ENCODE data around the gene TMEM45B. TPM values are rescaled to one million over a fixed set of nuclear protein-coding genes. Genes with fewer than 3 reads are reported as not detected.
"Not testable (repeated sequence)": the region's sequence is repeated elsewhere in the genome, so short reads cannot be mapped to it uniquely, and the experiment has no call there.

TMEM45B gene
- total RNA-seq, 1 donor from 2014 or later = 0.41 TPM

- FAIRE-seq; DNase-seq (ENCODE audit: low spot score in 2 of 2): not testable (repeated sequence)
These were observed 31.7 kb downstream of the TMEM45B start for GRCh38 chr11:129847361-129847760.

GRCh38 chr11:129849447-129850130 lies 33.9 kb downstream of the TMEM45B start:
- no peak for FAIRE-seq

GRCh38 chr11:129852125-129852740 lies 36.6 kb downstream of the TMEM45B start:
- DNase-seq (ENCODE audit: low spot score in 2 of 2) = no peak
- no peak for FAIRE-seq

More at GRCh38 chr11:129849447-129850130, 33.9 kb downstream of the TMEM45B start:
- no peak for DNase-seq (ENCODE audit: low spot score in 2 of 2)

DNA sequence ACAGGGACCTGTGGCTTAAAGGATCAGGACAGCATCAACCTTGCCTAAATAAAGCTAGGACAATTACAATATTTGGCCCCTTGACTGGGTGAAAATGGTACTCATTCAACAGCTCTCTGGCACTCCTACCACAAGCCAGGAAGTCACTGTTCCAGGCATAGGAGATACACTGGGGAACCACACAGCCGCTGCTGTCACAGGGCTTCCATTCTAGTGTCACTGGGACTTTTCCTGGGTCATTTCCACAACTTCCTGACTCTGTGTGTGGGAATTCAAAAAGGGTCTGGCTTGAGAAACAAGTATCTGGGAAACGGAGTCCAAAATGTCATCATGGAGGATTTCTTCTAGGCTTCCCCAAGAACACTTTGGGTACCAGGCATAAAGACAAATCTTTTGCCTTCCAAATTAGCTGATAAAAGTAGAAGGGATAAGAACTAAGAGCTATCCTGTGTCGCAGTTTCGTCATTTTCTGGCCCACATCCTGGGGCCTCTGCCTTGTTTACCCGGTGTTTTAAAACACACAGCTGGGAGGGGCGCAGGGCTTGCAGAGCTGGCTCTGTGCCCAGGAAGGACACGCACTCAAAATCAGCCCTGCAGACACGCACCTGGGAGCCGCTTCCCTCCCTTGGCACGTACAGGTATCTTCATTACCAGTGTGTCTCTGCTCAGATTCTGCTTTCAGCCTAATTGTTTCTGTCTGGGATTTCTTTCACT lies 38.0 kb downstream of the TMEM45B start:
- FAIRE-seq (no peak), DNase-seq (ENCODE audit: low spot score in 2 of 2) (no peak)

- DNase-seq (ENCODE audit: low spot score in 2 of 2) (no peak), FAIRE-seq (no peak)
These were observed 38.7 kb downstream of the TMEM45B start for GRCh38 chr11:129854232-129854805.

- DNase-seq (ENCODE audit: low spot score in 2 of 2) (no peak), FAIRE-seq (no peak)
These were observed 39.4 kb downstream of the TMEM45B start for GRCh38 chr11:129855086-129855485.

- no peak for FAIRE-seq
- DNase-seq (ENCODE audit: low spot score in 2 of 2) = no peak
These were observed 40.4 kb downstream of the TMEM45B start for GRCh38 chr11:129856036-129856435.

DNA sequence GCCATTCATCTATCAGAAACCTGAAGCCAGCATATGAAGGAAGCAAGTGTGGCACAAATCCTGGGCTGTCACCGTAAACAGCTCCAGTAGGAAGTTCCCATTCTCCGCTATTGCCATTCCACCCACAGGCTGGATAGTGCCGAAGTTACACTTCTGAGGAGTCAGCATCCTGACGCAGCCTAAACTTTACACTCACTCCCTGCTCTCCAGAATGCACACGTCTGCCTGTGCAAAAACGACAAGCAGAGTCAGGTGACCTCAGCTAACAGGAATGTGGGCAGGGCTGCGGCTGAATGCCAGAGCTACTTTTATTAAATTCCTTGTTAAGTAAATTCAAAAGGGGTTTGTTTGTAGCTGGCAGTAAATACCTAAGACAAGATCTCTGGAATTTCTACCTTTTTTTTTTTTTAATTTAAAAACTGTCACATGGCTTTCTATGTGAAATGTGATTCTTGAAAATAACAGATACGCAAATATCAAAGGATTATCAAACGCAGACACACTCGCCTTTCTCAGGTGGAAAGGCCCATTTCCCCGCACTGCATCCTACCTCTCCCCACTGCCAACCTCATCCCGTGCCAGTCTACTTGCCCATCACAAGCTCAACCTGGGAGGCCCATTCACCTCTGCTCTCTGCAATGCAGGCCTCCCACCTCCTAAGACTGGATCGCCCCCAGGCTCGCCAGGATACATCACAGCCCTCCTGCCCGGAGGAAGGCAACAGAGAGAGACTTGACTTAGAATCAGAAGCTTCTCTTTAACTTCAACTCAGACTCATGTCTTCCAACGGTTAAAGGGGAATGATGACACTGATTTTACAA lies 46.3 kb downstream of the TMEM45B start:
- peak in 1 of 2 donors; percentile 40 for DNase-seq (ENCODE audit: low spot score in 2 of 2)
- FAIRE-seq = no peak

DNA sequence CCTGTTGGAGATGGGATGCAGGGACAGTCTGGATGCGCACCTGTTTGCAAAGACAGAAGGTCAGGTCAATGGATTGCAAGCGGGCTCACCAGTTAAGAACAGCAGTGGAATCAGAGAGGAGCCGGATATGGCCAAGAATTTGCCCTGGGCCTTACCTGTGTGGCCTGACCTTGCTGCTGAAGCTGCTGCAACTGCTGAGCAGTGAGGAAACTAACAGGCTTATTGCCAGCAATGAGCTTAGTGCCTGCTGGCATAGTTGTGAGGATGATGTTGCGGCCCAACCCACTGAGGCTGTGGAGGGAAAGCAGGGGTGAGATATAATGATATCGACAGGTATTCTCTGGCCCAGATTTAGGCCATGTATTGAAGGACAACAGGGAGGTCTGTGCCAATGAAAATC lies 49.2 kb downstream of the TMEM45B start:
- FAIRE-seq (no peak), DNase-seq (ENCODE audit: low spot score in 2 of 2) (no peak)

GRCh38 chr11:129865701-129866100 lies 50.1 kb downstream of the TMEM45B start:
- DNase-seq (ENCODE audit: low spot score in 2 of 2) (no peak), FAIRE-seq (no peak)

DNA sequence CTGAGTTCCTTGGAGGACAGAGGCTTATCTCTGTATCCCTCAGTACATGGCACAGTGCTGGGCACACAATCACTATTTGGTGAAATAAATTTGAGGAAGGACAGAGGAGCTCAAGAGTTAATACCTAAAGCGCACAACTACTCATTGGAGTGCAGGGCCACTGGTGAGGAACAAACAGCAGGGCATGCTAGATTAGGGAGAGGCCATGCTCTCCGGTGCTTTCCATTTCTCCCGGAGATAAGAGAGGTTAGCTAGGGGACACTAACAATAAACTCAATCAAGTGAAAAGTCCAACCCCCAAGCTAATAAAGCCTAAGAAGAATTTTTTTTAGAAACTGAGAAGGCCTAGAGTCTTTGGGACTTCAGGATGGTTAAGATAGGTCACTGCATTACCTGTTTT lies 50.7 kb downstream of the TMEM45B start:
- DNase-seq (ENCODE audit: low spot score in 2 of 2) (no peak), FAIRE-seq (no peak)

GRCh38 chr11:129868626-129869025 lies 53.0 kb downstream of the TMEM45B start:
- FAIRE-seq = not testable (repeated sequence)

GRCh38 chr11:129871914-129872313 lies 56.3 kb downstream of the TMEM45B start:
- no peak for FAIRE-seq
- DNase-seq (ENCODE audit: low spot score in 2 of 2) = no peak

More at GRCh38 chr11:129868626-129869025, 53.0 kb downstream of the TMEM45B start:
- DNase-seq (ENCODE audit: low spot score in 2 of 2) = not testable (repeated sequence)

- no peak for FAIRE-seq
These were observed 64.7 kb downstream of the TMEM45B start for GRCh38 chr11:129880311-129880710.

GRCh38 chr11:129881570-129882170 lies 66.0 kb downstream of the TMEM45B start:
- peak in 1 of 2 donors; percentile 23 for DNase-seq (ENCODE audit: low spot score in 2 of 2)
- FAIRE-seq = no peak

More at GRCh38 chr11:129880311-129880710, 64.7 kb downstream of the TMEM45B start:
- no peak for DNase-seq (ENCODE audit: low spot score in 2 of 2)

GRCh38 chr11:129884581-129884980 lies 68.9 kb downstream of the TMEM45B start:
- DNase-seq (ENCODE audit: low spot score in 2 of 2) (no peak), FAIRE-seq (no peak)

DNA sequence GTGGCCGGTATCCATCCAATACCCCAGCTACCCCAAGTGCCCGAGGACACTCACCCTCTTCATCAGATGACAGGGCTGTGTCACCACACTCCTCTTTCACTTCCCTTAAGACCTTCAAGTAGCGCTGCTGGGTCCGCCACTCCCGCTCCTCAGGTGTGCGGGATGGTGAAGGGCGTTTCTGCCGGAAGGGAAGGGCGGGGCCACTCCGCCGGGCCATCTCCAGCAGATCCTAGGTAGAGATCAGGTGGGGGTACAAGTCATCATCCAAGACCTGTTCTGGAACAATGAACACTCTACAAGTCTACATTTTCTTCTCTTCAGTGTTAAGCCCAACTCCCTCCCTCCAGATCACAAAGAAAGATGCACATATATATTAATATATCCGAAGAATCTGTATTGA lies 69.7 kb downstream of the TMEM45B start:
- FAIRE-seq (no peak), DNase-seq (ENCODE audit: low spot score in 2 of 2) (no peak)

DNA sequence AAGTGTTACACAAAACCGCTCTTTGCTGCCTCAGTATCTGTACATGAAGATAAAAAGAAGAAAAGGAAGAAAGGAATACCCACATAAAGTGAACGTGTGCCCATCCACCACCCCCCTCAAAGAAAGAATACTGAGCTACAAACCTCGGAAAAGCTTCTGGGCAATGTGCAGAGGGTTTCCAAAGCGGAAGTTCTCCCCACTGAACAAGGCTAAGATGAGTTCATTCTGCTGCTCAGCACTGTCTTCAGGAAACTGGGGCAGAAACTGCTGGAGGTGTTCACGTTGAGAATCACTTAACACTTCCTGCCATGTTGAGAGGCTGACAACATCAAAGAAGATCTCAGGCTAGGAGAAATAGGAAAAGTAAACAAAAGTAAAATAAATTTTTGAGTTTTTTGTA lies 72.8 kb downstream of the TMEM45B start:
- no peak for DNase-seq (ENCODE audit: low spot score in 2 of 2)
- no peak for FAIRE-seq

DNA sequence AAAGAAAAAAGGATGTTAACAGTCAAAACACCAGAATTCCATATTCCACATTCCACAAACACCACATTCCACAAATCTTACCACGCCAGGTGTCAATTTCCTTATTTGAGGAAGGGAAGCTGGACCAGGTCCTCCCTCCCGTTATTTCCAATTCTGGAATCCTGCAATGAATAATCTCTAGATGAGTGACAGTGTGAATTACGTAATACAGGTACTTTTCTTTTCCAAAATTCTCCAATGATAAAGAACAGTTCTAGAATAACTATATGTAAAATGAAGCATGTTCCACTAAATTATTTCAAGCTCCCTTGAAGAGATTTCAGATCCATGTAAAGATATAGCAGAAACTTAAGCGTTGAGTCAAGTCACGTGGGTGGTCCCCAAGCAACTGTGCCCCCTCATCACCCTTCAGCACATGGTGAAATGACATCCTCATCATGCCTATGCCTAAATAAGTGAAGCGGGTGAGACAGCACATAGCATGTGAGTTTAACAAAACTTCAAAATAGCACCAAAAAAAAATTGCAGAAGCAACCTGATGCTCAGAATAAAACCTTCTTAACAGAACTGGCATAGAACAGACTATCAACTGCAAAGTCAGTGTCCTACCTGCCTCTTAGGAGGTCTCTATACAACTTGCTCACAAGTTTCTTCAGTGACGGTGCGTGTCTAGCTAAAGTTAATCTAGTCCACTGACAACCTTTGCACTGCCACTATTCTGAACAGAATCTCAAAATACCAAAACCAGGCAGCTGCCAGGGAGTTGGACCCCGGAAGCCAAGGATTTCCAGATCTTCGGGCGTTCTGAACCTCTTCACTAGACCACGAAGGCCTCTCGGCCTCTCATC lies 78.9 kb downstream of the TMEM45B start:
- DNase-seq (ENCODE audit: low spot score in 2 of 2) (peak in 1 of 2 donors; percentile 16), FAIRE-seq (no peak)
